Measurements from ENCODE around the gene PLSCR1. TPM values are rescaled to one million over a fixed set of nuclear protein-coding genes. Genes with fewer than 3 reads are reported as not detected.

The PLSCR1 gene
- total and polyA plus RNA-seq, 7 donors: 59.3 to 194 (median 112) TPM

DNA sequence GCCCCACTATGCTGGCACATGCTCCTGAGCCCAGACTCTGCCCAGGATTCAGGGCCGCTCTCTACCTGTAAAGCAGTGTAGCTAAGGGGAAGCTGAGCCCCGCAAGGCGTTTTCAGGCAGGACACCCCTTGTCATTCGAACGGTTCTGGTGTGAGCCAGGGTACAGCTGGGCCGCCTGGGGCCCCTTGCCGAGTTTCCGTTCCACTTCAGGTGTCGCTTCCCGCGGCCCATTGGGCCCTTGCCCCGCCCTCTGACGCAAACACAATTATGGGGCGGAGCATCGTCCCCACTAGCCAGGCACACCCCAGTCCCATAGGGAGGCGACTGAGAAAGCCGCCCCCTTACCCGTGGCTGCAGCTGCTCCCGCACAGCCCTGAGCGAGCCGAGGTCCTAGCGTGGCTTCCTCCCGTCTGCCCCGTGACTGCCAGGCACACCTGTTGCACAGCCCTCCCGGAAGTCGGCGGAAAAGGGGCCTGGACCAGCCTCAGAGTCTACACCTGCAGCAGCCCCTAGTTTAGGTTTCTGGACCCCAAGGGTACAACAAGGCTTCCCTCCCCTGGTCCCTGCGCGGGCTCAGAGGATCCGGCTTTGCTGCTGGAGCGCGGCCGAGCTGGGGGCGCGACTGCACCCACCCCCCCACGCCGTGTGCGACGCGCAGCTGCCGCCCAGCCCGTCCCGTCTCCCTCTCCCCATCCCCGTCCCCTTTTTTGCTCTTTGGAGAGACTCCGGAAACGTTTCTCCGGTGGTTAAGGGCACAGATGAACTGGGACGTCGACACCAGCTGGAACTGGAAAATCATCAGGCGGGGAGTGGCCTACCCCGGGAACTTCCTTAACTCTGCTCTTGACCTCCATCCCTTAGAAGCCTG is 75.0 kb downstream of the PLSCR1 start, which contains the start of gene PLSCR2:
PLSCR2 (minus strand) TSS at position 412 of the 868 bp plus-strand sequence. CDS start 9,657 bp downstream, outside the sequence.
- peak; percentile 23 to 60 (median 31) for TF ChIP-seq POLR2AphosphoS5 (IDR thresholded peaks at IDR 0.05)
- TF ChIP-seq, protein P1, sequence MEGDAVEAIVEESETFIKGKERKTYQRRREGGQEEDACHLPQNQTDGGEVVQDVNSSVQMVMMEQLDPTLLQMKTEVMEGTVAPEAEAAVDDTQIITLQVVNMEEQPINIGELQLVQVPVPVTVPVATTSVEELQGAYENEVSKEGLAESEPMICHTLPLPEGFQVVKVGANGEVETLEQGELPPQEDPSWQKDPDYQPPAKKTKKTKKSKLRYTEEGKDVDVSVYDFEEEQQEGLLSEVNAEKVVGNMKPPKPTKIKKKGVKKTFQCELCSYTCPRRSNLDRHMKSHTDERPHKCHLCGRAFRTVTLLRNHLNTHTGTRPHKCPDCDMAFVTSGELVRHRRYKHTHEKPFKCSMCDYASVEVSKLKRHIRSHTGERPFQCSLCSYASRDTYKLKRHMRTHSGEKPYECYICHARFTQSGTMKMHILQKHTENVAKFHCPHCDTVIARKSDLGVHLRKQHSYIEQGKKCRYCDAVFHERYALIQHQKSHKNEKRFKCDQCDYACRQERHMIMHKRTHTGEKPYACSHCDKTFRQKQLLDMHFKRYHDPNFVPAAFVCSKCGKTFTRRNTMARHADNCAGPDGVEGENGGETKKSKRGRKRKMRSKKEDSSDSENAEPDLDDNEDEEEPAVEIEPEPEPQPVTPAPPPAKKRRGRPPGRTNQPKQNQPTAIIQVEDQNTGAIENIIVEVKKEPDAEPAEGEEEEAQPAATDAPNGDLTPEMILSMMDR (IDR thresholded peaks at IDR 0.05): no peak
- 12 to 32% methylated on average over 51 of the region's 51 CpGs for WGBS, 2 donors
- intact Hi-C loops (cut with DNase I): loop anchor here (5.0 kb wide), 1 partner anchor 73 kb away; the partner anchor contains the start of gene PLSCR1

DNA sequence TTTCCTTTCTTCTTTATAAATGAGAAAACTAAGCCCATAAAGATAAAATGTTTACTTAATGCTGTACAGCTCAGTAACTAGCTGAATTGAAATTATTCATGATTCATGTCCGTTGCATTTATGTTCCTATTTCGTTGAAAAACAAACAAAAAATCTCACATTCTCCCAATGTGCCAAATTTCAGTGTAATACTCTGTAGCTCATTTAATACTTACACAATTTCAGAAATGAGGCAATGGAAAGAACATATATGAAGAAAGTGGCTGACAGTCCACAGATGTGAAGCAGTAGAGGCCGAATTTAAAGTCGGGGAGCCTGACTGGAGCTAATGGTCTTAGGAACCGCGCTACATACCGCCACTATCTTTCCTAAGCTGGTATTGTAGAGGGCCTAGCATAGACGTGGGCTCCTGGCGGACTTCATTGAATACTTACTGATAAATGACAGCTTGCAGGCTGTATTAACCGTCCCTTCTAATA is 75.7 kb downstream of the PLSCR1 start:
- peak overlapping the region; percentile 36 to 76 (median 64) for H3K27ac ChIP-seq
- no peaks in the 10 kb centered on the region for H3K36me3 ChIP-seq
- WGBS, 2 donors: 79 to 84% methylated on average over 10 of the region's 10 CpGs
- H3K9me3 ChIP-seq: no peaks in the 10 kb centered on the region
- H3K4me3 ChIP-seq: peak overlapping the region in 1 of 4 donors; percentile 66
- H3K4me1 ChIP-seq: peaks cover 0 to 15% (median 6%) of the 10 kb centered on the region in 4 donors
- TF ChIP-seq, protein P1 (IDR thresholded peaks at IDR 0.05): no peak
- no peak for TF ChIP-seq POLR2A (IDR thresholded peaks at IDR 0.05)
- no peak for TF ChIP-seq EP300 (IDR thresholded peaks at IDR 0.05)
- TF ChIP-seq POLR2AphosphoS5 (IDR thresholded peaks at IDR 0.05): no peak
- DNase-seq: no peak
- intact Hi-C loops (cut with DNase I): no loop called here
- H3K27me3 ChIP-seq: no peaks in the 10 kb centered on the region

More for the DNA sequence above, 75.0 kb downstream of the PLSCR1 start, which contains the start of gene PLSCR2:
- Histone ChIP-seq H3K27me3 (no peaks in the 10 kb centered on the region), H3K27ac (peak within 1 kb of the TSS; percentile 36 to 76 (median 64)), H3K9me3 (no peaks in the 10 kb centered on the region), H3K36me3 (no peaks in the 10 kb centered on the region), H3K4me1 (peaks cover 0 to 15% (median 6%) of the 10 kb centered on the region in 4 donors), H3K4me3 (peak within 1 kb of the TSS; percentile 54 to 66 (median 59))
- peak; percentile 85 for DNase-seq

DNA sequence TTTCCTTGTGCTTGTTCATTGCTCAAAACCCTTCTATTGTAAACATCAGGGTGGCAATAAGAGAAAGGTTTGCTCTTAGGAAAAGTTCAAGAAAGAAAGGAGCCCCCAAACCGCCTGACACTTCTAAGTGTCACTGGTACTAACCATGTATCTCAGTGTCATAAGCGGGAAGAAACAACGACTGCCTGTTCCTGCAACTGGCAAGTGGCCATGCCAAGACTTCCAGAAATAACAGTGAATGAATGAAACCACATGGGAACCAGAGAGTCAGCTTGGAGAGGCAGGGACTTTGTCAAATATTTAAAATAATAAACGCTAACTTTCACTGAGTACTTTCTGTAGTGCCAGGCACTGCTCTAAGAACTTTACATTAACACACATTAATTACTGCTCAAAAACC is 76.2 kb downstream of the PLSCR1 start:
- Histone ChIP-seq H3K36me3 (no peaks in the 10 kb centered on the region), H3K4me3 (no peak overlapping the region), H3K4me1 (peaks cover 0 to 15% (median 6%) of the 10 kb centered on the region in 4 donors), H3K9me3 (no peaks in the 10 kb centered on the region), H3K27ac (peak overlapping the region in 2 of 4 donors; percentile 66 to 76), H3K27me3 (no peaks in the 10 kb centered on the region)
- intact Hi-C loops (cut with DNase I): no loop called here
- no peak for DNase-seq
- TF ChIP-seq EP300 (IDR thresholded peaks at IDR 0.05) (no peak), POLR2A (IDR thresholded peaks at IDR 0.05) (no peak), POLR2AphosphoS5 (IDR thresholded peaks at IDR 0.05) (no peak)
- TF ChIP-seq, protein P1 (IDR thresholded peaks at IDR 0.05): no peak
- 56 to 70% methylated on average over 4 of the region's 4 CpGs for WGBS, 2 donors

DNA sequence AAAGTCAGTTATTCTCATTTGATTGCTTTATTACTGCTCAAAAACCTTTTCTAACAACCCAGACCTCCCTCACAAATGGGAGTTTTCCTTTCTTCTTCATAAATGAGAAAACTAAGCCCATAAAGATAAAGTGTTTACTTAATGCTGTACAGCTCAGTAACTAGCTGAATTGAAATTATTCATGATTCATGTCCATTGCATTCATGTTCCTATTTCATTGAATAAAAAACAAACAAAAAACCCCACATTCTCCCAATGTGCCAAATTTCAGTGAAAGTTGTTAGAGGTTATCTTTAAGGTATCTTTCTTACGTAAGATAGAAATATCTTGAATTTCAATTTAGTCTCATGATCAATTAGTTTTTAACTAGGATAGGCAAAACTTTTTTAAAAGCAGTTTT is 77.8 kb downstream of the PLSCR1 start:
- peaks cover 0 to 12% (median 3%) of the 10 kb centered on the region in 4 donors for H3K4me1 ChIP-seq
- no peaks in the 10 kb centered on the region for H3K36me3 ChIP-seq
- H3K4me3 ChIP-seq: no peak overlapping the region
- H3K27me3 ChIP-seq: no peaks in the 10 kb centered on the region
- intact Hi-C loops (cut with DNase I): no loop called here
- no peak for TF ChIP-seq EP300 (IDR thresholded peaks at IDR 0.05)
- no peak for TF ChIP-seq POLR2A (IDR thresholded peaks at IDR 0.05)
- no peak overlapping the region for H3K27ac ChIP-seq
- 0 to 35% methylated on average over 1 of the region's 1 CpG for WGBS, 2 donors
- DNase-seq: no peak
- no peaks in the 10 kb centered on the region for H3K9me3 ChIP-seq

All from sigmoid colon (tissue), 7 donors.